HEK293 (cell line): ENCODE results near the gene INTS6L.

Experiments used
- CTCF ChIA-PET: fragments of 350-600 bp; formaldehyde crosslinking; extraction: SDS; loops from one replicate; lab custom pipeline; 2021; ENCODE audit warnings: antibody characterized with exemption; lab: Yijun Ruan, JAX
- POLR2A ChIA-PET: fragments of 300-600 bp; formaldehyde crosslinking; extraction: SDS; loops from one replicate; lab custom pipeline; 2020; ENCODE audit warnings: antibody characterized with exemption, inconsistent platforms; lab: Yijun Ruan, JAX
- H3K27ac ChIP-seq: fragments of 200-500 bp; sonication (Bioruptor generic); 2 replicates; pipeline ENCODE4 v1.5.1; 2014; ENCODE audit warnings: low read depth, low read length, control low read depth, inconsistent platforms; ENCODE audit errors: extremely low read depth
- H3K36me3 ChIP-seq, 2 experiments: fragments of 200-500 bp in 1 of 2; sonication (Bioruptor generic) in 1 of 2; 1 replicate in 1 of 2; 2 replicates in 1 of 2; pipeline ENCODE4 v1.5.1; 2014 to 2017; ENCODE audit warnings: inconsistent platforms in 2 of 2, low read length in 2 of 2; ENCODE audit not compliant: control insufficient read depth in 2 of 2, insufficient read depth in 1 of 2
- H3K4me1 ChIP-seq: fragments of 200-500 bp; sonication (Bioruptor generic); 2 replicates; pipeline ENCODE4 v1.5.1; 2014; ENCODE audit warnings: mild to moderate bottlenecking, low read length, inconsistent platforms; ENCODE audit not compliant: control insufficient read depth, insufficient read depth
- H3K4me3 ChIP-seq: 2 replicates; pipeline ENCODE4 v1.5.1; 2011; ENCODE audit warnings: low read depth, mild to moderate bottlenecking, control low read depth, low read length, moderate library complexity
- H3K9me3 ChIP-seq: fragments of 200-500 bp; sonication (Bioruptor generic); 2 replicates; pipeline ENCODE4 v1.5.1; 2014; ENCODE audit warnings: low read depth, low read length, inconsistent platforms; ENCODE audit not compliant: control insufficient read depth, insufficient read depth
- GLI4 ChIP-seq: fragments of 450-650 bp; formaldehyde crosslinking; IDR thresholded peaks from 2 replicates; pipeline ENCODE4 v1.5.1; 2016; ENCODE audit warnings: missing biosample characterization, missing genetic modification characterization
- MEIS1 ChIP-seq: sonication (generic); formaldehyde crosslinking; IDR thresholded peaks from 2 replicates; pipeline ENCODE4 v1.8.1; 2022; ENCODE audit warnings: missing genetic modification reagents, mild to moderate bottlenecking, borderline replicate concordance
- REST ChIP-seq: fragments of 450-650 bp; formaldehyde crosslinking; IDR thresholded peaks from 2 replicates; pipeline ENCODE4 v1.5.1; 2016; ENCODE audit warnings: missing biosample characterization, missing genetic modification characterization
- ZBTB21 ChIP-seq: fragments of 450-650 bp; formaldehyde crosslinking; IDR thresholded peaks from 2 replicates; pipeline ENCODE4 v1.5.1; 2017; ENCODE audit warnings: missing biosample characterization, missing genetic modification characterization
- ZIC2 ChIP-seq: fragments of 450-650 bp; formaldehyde crosslinking; IDR thresholded peaks from 2 replicates; pipeline ENCODE4 v1.5.1; 2016; ENCODE audit warnings: missing biosample characterization, missing genetic modification characterization
- ZNF146 ChIP-seq: fragments of 450-650 bp; formaldehyde crosslinking; IDR thresholded peaks from 2 replicates; pipeline ENCODE4 v1.5.1; 2016; ENCODE audit warnings: missing biosample characterization, missing genetic modification characterization
- ZNF335 ChIP-seq: fragments of 450-650 bp; formaldehyde crosslinking; conservative IDR thresholded peaks from 2 replicates; pipeline ENCODE4 v1.5.1; 2016; ENCODE audit warnings: missing biosample characterization, missing genetic modification characterization
- ZNF398 ChIP-seq: fragments of 450-650 bp; formaldehyde crosslinking; IDR thresholded peaks from 2 replicates; pipeline ENCODE4 v1.5.1; 2017; ENCODE audit warnings: missing biosample characterization, missing genetic modification characterization
- ZNF473 ChIP-seq: fragments of 450-650 bp; formaldehyde crosslinking; IDR thresholded peaks from 2 replicates; pipeline ENCODE4 v1.5.1; 2017; ENCODE audit warnings: missing biosample characterization, missing genetic modification characterization
- ZNF48 ChIP-seq: fragments of 450-650 bp; formaldehyde crosslinking; IDR thresholded peaks from 2 replicates; pipeline ENCODE4 v1.5.1; 2016; ENCODE audit warnings: missing biosample characterization, missing genetic modification characterization
- ZNF548 ChIP-seq: fragments of 450-650 bp; formaldehyde crosslinking; IDR thresholded peaks from 2 replicates; pipeline ENCODE4 v1.5.1; 2016; ENCODE audit warnings: missing biosample characterization, missing genetic modification characterization
- ZNF549 ChIP-seq: fragments of 450-650 bp; IDR thresholded peaks from 2 replicates; pipeline ENCODE4 v1.5.1; 2018; ENCODE audit warnings: missing biosample characterization, missing genetic modification characterization, mild to moderate bottlenecking, inconsistent platforms, moderate library complexity
- ZNF571 ChIP-seq: fragments of 450-650 bp; formaldehyde crosslinking; IDR thresholded peaks from 2 replicates; pipeline ENCODE4 v1.5.0; 2017; ENCODE audit warnings: missing biosample characterization, missing genetic modification characterization
- ZNF626 ChIP-seq: fragments of 450-650 bp; sonication (Bioruptor Pico); formaldehyde crosslinking; IDR thresholded peaks from 2 replicates; pipeline ENCODE4 v1.5.1; 2018; ENCODE audit warnings: missing biosample characterization, missing genetic modification characterization, inconsistent platforms
- ZNF639 ChIP-seq: fragments of 450-650 bp; formaldehyde crosslinking; IDR thresholded peaks from 2 replicates; pipeline ENCODE4 v1.5.1; 2016; ENCODE audit warnings: missing biosample characterization, missing genetic modification characterization
- ZNF654 ChIP-seq: fragments of 450-650 bp; formaldehyde crosslinking; IDR thresholded peaks from 2 replicates; pipeline ENCODE4 v1.5.1; 2016; ENCODE audit warnings: low read depth, missing biosample characterization, missing genetic modification characterization
- ZNF658 ChIP-seq: fragments of 450-650 bp; formaldehyde crosslinking; IDR thresholded peaks from 2 replicates; pipeline ENCODE4; 2016; ENCODE audit warnings: missing biosample characterization, missing genetic modification characterization
- ZNF768 ChIP-seq: fragments of 450-650 bp; formaldehyde crosslinking; IDR thresholded peaks from 2 replicates; pipeline ENCODE4 v1.5.1; 2018; ENCODE audit warnings: missing biosample characterization, mild to moderate bottlenecking, missing genetic modification characterization
- ZNF777 ChIP-seq: fragments of 450-650 bp; formaldehyde crosslinking; IDR thresholded peaks from 2 replicates; pipeline ENCODE4 v1.5.1; 2017; ENCODE audit warnings: missing biosample characterization, missing genetic modification characterization, borderline replicate concordance
- ZSCAN4 ChIP-seq: fragments of 450-650 bp; formaldehyde crosslinking; IDR thresholded peaks from 2 replicates; pipeline ENCODE4 v1.5.1; 2017; ENCODE audit warnings: missing biosample characterization, missing genetic modification characterization

The INTS6L gene

GRCh38 chrX:135512508-135513129 is 7.8 kb upstream of the INTS6L start:
- Histone ChIP-seq H3K4me3 (no peak overlapping the region), H3K4me1 (no peaks in the 10 kb centered on the region), H3K27ac (no peak overlapping the region), H3K9me3 (no peaks in the 10 kb centered on the region), H3K36me3 (no peaks in the 10 kb centered on the region)
- POLR2A ChIA-PET, result no interaction called here
- TF ChIP-seq ZNF48 (tag by site-specific recombination) (no peak), MEIS1 (CRISPR knock-in tag) (no peak), ZNF658 (no peak)
- CTCF ChIA-PET, result interaction anchor here (0.6 kb wide), 1 partner anchor 42 kb away, joined by 3 read pairs; no protein-coding TSS in a partner anchor

- no peaks in the 10 kb centered on the region for H3K4me1 ChIP-seq
- H3K27ac ChIP-seq, result no peak overlapping the region
- peak; percentile 33; the same call in 1 of the 2 replicates for TF ChIP-seq ZIC2 (tag by site-specific recombination)
- TF ChIP-seq ZNF571 (tag by site-specific recombination), result no peak
- ChIA-PET POLR2A (no interaction called here), CTCF (no interaction called here)
- H3K36me3 ChIP-seq, result no peaks in the 10 kb centered on the region
- H3K9me3 ChIP-seq, result no peaks in the 10 kb centered on the region
- H3K4me3 ChIP-seq, result no peak overlapping the region
Observed at GRCh38 chrX:135513130-135513515, 7.3 kb upstream of the INTS6L start.

- ChIA-PET POLR2A (interaction anchor here (0.7 kb wide), 1 partner anchor 32 kb away, joined by 3 read pairs; no protein-coding TSS in a partner anchor), CTCF (interaction anchor here (0.5 to 1.2 kb wide), 7 partner anchors 10 to 654 kb away, joined by 3 to 4 read pairs (median 3); no protein-coding TSS in a partner anchor)
- Histone ChIP-seq H3K9me3 (no peaks in the 10 kb centered on the region), H3K27ac (no peak overlapping the region), H3K4me3 (no peak overlapping the region), H3K4me1 (no peaks in the 10 kb centered on the region), H3K36me3 (no peaks in the 10 kb centered on the region)
- no peak for TF ChIP-seq ZNF658
- no peak for TF ChIP-seq ZSCAN4 (tag by site-specific recombination)
- TF ChIP-seq ZNF473 (tag by site-specific recombination), result no peak
- no peak for TF ChIP-seq GLI4 (tag by site-specific recombination)
- no peak for TF ChIP-seq ZNF548 (tag by site-specific recombination)
- TF ChIP-seq ZNF335 (tag by site-specific recombination), result no peak
Observed at GRCh38 chrX:135516376-135516775, 4.1 kb upstream of the INTS6L start.

- POLR2A ChIA-PET, result no interaction called here
- Histone ChIP-seq H3K9me3 (no peaks in the 10 kb centered on the region), H3K27ac (no peak overlapping the region), H3K4me1 (peaks cover 4% of the 10 kb centered on the region; the same call in 1 of the 2 replicates), H3K4me3 (no peak overlapping the region), H3K36me3 (no peaks in the 10 kb centered on the region)
- CTCF ChIA-PET, result no interaction called here
- TF ChIP-seq ZNF626 (tag by site-specific recombination) (no peak), ZNF654 (tag by site-specific recombination) (no peak), ZNF398 (tag by site-specific recombination) (no peak), ZNF768 (no peak), ZNF639 (tag by site-specific recombination) (no peak), MEIS1 (CRISPR knock-in tag) (no peak), REST (no peak), ZNF549 (tag by site-specific recombination) (no peak), ZBTB21 (tag by site-specific recombination) (no peak), ZNF777 (tag by site-specific recombination) (no peak), ZNF146 (tag by site-specific recombination) (no peak)
Observed at GRCh38 chrX:135518161-135518560, 2.3 kb upstream of the INTS6L start.
